SH-SY5Y (cell line): ENCODE measurements around the gene GPC5.

Experiments
- GATA2 ChIP-seq: IDR thresholded peaks from 2 replicates; pipeline ENCODE4 v1.6.1; 2011; ENCODE audit warnings: mild to moderate bottlenecking, low read depth, low read length
- GATA3 ChIP-seq: IDR thresholded peaks from 2 replicates; pipeline ENCODE4 v1.6.1; 2011; ENCODE audit warnings: low read depth, mild to moderate bottlenecking, low read length, moderate library complexity

DNA sequence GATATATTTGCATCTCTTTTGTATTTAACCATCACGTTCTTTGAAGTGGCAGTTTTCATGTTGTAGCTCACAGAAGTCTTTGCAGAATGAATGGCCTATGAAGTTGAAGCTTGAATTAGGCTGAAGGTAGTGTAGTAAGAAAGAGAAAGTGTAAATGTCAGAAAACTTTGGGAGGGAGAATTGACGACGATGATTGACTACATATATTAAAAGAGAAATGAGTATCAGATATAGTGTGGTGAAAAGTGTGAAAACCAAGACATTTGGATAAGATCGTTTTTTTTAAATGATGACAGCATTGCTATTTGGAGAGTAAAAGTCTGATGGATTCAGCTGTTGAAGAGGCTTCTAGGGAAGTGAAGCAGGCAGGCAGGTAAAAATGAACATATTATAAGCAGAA lies 14.6 kb upstream of the GPC5 start:
- TF ChIP-seq GATA2, result no peak
- no peak for TF ChIP-seq GATA3
